Forelimb muscle (tissue), 1 donor: ENCODE measurements around the gene ATG2B. TPM values are rescaled to one million over a fixed set of nuclear protein-coding genes. Genes with fewer than 3 reads are reported as not detected.
"Not testable (repeated sequence)": the region's sequence is repeated elsewhere in the genome, so short reads cannot be mapped to it uniquely, and the experiment has no call there.

Source experiments
- DNase-seq: peaks from one replicate; pipeline ENCODE4 v3.0.0-alpha.2; 2013; ENCODE audit warnings: low read depth
- polyA plus RNA-seq: library from polyadenylated mRNA; unstranded; fragments of 120-200 nt; gene quantifications from one replicate; pipeline ENCODE4 v1.2.1, GENCODE V29; 2013; ENCODE audit not compliant: insufficient read length

ATG2B gene
- polyA plus RNA-seq, 1 donor: 16.9 TPM

GRCh38 chr14:96380735-96381134 lies 17.6 kb upstream of the ATG2B start:
- no peak for DNase-seq

DNA sequence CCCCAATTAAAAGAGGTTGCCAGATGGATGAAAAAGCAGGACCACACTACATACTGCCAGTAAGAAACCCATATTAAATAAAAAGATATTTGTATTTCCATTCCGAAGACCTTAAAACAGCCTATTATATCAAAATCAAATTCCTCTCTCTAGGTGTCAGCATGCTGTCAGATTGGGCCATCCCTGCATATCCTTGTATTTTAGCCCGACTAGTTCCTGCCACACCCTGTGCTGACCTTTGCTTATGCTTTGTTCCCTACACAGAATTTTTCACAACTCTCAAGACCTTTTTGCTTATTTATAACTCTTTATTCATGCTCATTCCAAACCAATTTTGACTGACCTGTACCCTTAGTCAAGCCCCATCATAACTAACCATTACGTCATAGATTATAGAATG lies 13.0 kb upstream of the ATG2B start:
- no peak for DNase-seq

DNA sequence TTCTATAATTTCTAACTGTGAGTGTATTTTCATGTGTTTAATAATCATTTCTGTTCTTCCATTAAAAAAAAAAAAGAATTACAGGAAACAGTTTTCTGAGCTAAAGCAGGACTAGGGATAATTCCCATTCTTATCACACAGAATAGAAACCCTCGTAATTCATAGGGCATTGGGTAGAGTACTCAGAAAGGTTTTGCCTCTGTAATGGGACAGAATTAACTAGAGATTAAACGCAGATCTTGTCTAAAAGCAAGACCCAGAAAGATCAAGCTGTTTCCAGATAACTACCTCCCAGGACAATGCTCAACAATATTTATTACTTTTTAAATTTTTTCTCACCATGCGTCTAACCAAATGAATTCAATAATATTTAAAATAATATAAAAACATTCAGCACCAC lies 10.4 kb upstream of the ATG2B start:
- no peak for DNase-seq

DNA sequence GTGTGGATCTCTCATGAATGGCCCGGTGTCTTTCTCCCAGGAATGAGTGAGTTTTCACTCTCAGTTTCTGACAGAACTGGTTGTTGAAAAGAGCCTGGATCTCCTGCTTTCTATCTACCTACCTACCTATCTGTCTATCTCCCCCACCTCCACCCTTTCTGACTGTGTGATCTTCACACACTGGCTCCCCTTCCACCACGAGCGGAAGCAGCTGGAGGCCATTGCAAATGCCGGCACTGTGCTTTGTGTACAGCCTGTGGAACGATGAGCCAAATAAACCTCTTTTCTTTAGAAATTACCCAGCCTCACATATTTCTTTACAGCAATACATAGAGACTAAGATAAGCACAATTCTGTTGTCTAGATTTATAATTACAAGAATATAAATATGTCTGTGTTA lies 7.4 kb upstream of the ATG2B start:
- no peak for DNase-seq

GRCh38 chr14:96368534-96368933 lies 5.4 kb upstream of the ATG2B start:
- DNase-seq: no peak

DNA sequence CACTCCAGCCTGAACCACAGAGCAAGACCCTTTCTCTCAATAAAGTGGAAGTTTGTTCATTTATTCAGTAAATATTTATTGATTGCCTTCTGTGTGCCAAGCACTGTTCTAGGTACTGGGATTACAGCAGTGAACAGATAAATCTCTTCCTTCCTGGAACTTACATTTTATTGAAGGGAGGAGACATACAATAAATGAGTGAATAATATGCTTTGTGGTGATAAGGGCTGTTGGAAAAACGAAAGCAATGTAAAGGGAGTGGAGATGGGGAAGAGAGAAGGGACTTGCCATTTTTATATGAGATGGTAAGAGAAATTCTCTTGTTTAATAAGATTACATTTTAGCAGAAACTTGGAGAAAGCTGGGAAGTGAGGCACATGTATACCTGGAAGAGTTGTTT lies 1.8 kb upstream of the ATG2B start:
- DNase-seq: no peak

- no peak for DNase-seq
Observed at GRCh38 chr14:96363751-96364336, 703 bp upstream of the ATG2B start.

DNA sequence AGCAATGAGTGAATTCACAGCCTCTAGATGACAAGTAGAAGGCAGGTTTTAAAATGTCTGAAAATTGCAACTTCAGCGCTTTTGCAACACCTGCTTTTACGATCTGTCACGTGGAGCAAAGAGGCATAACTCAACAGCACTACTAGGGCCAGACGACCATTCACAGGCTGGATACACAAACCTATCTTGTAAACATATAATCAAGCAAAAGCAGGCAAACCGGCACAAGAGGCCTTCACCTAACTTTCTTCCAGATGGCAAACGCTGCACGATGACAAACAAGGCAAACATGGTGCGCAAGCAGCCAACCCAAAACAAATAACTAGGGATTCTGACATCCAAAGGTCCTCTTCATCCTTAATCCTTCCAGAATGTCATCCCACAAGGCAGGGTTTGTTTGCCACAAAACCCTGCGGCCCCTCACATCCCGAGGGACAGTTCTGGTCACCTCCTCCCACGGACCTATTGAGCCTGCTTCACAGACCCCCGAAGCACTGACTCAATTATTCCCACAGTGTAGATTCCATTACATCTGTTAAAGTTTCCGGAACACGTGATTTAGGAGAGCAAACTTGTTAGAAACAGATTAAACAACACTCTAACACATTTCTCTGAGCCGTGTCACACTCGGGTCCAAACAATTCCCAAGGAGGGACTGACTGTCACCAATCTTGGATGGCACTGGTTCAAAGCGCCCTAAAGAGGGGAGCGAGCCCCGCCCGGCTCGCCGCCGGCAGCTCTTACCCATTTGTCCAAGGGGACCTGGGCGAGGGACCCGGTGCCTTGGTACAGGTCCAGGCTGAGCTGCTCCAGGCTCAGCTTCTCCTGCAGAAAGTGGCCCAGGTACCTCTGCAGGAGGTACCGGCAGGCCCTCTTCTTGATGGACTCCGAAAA lies 823 bp downstream of the ATG2B start:
- no peak for DNase-seq

GRCh38 chr14:96359959-96360358 lies 3.2 kb downstream of the ATG2B start:
- DNase-seq: no peak

DNA sequence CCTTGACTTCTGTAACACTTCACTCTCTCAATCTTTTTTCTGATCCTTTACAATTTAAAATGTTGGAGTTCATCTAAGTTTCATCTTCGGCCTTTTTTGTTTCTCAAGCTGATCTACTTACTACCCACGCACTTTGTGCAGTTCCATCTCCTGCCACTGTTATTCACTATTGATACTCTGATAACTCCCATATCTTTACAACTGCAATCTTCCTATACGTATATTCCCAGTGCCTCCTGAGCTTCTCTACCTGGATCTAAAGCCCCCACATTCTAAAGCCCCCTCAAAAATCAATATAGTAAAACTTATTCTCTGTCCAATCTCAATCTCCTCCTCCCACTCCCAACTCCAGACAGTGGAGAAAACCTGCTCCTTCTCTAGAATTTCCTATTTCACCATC lies 5.9 kb downstream of the ATG2B start:
- DNase-seq: no peak

DNA sequence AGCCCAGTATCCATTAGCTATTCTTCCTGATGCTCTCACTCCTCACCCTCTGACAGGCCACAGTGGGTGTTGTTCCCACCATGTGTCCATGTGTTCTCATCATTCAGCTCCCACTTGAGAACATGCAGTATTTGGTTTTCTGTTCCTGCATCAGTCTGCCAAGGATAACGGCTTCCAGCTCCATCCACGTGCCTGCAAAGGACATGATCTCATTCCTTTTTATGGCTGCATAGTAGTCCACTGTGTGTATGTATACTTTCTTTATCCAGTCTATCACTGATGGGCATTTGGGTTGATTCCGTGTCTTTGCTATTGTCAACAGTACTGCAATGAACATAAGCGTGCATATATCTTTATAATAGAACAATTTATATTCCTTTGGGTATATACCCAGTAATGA lies 8.9 kb downstream of the ATG2B start:
- DNase-seq: no peak

DNA sequence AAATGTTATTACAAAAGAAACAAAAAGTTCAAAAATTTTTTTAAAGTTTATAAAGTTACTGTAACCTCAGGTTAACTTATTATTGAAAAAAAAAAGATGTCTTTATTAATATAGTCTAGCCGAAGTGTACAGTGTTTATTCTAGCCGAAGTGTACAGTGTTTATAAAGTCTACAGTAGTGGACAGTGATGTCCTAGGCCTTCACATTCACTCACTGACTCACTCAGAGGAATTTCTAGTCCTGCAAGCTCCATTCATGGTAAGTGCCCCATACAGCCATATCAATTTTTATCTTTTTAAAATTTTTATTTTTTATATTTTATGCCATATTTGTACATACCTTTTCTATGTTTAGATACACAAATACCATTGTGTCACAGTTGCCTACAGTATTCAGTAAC lies 10.4 kb downstream of the ATG2B start:
- no peak for DNase-seq

- DNase-seq: no peak
Observed at GRCh38 chr14:96351986-96352385, 11.2 kb downstream of the ATG2B start.

- DNase-seq: no peak
Observed at GRCh38 chr14:96349286-96350075, 13.7 kb downstream of the ATG2B start.

DNA sequence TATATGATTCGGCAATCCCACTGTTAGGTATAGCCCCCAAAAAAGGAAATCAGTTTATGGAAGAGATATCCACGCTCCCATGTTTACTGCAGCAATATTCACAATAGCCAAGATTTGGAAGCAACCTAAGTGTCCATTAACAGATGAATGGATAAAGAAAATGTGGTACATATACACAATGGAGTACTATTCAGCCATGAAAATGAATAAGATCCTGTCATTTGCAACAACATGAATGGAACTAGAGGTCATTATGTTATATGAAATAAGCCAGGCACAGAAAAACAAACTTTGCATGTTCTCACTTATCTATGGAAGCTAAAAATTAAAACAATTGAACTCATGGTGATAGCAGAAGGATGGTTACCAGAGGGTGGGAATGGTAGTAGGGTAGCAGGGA lies 15.2 kb downstream of the ATG2B start:
- not testable (repeated sequence) for DNase-seq

- no peak for DNase-seq
Observed at GRCh38 chr14:96345669-96346068, 17.5 kb downstream of the ATG2B start.

DNA sequence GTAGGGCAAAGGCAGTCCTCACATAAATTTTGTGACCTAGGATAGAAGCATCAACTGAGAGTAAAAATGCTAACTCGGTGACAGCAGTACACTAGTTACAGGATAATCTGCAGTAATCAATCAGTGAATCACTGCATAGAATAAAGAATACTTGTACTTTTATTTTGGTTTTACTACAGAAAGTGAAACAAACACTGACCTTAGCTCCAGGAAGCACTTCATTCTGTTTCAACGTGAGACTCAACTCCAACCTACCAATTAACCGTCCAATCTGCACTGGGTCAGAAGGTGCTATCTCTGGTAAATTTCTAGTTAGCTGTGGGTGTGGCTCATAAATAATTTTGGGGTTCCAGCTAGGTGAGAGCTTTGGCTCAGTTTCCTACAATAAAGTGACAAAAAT lies 21.8 kb downstream of the ATG2B start:
- no peak for DNase-seq

DNA sequence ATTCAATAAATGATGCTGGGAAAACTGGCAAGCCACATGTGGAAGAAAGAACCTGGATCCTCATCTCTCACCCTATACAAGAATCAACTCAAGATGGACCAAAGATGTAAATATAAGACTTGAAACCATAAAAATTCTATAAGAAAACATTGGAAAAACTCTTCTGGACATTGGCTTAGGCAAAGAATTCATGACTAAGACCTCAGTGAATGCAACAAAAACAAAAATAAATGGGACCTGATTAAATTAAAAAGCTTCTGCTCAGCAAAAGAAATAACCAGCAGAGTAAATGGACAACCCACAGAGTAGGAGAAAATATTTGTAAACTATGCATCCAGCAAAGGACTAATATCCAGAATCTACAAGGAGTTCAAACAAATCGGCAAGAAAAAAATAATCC lies 24.6 kb downstream of the ATG2B start:
- DNase-seq: no peak

- DNase-seq: no peak
Observed at GRCh38 chr14:96324219-96324618, 38.9 kb downstream of the ATG2B start.

- no peak for DNase-seq
Observed at GRCh38 chr14:96320605-96321004, 42.5 kb downstream of the ATG2B start.

DNA sequence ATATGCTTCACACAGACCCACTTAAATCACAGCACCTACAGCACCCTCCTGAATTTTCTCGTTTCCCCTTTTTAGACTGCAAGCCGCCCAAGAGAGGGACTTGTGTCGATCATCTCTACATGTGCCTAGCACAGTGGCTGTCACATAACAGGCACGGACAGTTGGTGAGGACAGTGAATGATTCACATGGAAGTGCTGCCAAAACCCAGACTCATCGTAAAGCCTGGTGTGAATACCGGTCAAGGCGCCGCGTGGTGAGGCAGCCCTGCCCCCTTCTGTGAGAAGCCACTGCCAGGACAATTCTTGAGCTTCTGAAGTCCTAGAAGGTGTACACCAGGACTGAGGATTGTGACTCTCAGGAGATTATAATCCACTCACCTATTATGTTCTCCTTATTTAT lies 44.3 kb downstream of the ATG2B start:
- no peak for DNase-seq

DNA sequence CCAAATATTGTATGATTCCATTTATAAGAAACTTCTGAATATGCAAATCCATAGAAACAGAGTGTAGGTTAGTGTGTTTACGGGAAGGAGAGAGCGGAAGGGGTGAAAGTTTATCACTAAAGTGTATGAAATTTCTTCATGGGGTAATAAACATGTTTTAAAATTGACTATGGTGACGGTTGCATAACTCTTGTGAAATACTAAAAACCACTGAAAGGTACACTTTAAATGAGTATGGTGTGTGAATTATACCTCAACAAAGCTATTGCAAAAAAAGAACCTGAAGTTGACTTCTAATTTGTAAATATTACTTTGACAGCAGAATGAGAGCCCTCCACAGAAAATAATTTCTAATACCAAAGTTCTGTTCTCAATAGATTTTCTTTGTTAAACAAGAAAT lies 47.1 kb downstream of the ATG2B start:
- DNase-seq: no peak

- no peak for DNase-seq
Observed at GRCh38 chr14:96310906-96311305, 52.2 kb downstream of the ATG2B start.
